ENCODE results near the gene EXOC6B. TPM values are rescaled to one million over a fixed set of nuclear protein-coding genes. Genes with fewer than 3 reads are reported as not detected.

The EXOC6B gene
- total RNA-seq, 4 donors from 2014 or later = 14.6 to 49.6 (median 19.3) TPM

DNA sequence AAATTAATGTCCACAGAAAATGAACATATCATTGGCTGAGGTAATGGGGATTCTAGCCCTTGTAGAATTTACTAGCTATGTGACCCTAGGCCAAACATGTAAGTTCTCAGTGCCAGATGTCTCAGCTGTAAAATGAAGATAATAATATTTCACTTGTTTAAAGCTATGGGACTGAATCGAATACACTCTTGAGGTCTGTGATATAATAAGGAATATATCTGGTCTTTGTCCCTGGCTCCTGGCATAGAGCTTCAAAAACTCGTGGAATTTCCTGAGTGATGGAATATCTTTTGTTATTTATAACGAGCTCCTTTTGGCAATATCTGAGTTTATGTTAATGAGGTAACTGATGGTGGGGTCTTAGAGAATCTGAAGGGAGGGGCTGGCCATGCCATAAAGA lies 476.8 kb downstream of the EXOC6B start:
- Histone ChIP-seq H3K4me3 (no peak overlapping the region), H3K9me3 (no peaks in the 10 kb centered on the region), H3K27me3 (no peaks in the 10 kb centered on the region), H3K27ac (no peak overlapping the region), H3K36me3 (no peaks in the 10 kb centered on the region), H3K4me1 (no peaks in the 10 kb centered on the region)
- DNase-seq (no peak), ATAC-seq (no peak)
- in situ Hi-C loops (cut with MboI; ENCODE audit: low sequenced_read_pairs in 4 of 4) = no loop called here
- intact Hi-C loops (cut with DNase I; ENCODE audit: low total_unique reads) = no loop called here
- TF ChIP-seq, protein P1, sequence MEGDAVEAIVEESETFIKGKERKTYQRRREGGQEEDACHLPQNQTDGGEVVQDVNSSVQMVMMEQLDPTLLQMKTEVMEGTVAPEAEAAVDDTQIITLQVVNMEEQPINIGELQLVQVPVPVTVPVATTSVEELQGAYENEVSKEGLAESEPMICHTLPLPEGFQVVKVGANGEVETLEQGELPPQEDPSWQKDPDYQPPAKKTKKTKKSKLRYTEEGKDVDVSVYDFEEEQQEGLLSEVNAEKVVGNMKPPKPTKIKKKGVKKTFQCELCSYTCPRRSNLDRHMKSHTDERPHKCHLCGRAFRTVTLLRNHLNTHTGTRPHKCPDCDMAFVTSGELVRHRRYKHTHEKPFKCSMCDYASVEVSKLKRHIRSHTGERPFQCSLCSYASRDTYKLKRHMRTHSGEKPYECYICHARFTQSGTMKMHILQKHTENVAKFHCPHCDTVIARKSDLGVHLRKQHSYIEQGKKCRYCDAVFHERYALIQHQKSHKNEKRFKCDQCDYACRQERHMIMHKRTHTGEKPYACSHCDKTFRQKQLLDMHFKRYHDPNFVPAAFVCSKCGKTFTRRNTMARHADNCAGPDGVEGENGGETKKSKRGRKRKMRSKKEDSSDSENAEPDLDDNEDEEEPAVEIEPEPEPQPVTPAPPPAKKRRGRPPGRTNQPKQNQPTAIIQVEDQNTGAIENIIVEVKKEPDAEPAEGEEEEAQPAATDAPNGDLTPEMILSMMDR (IDR thresholded peaks at IDR 0.05 in 4 of 5, conservative IDR thresholded peaks at IDR 0.05 in 1 of 5) = no peak
- no peak for TF ChIP-seq POLR2A (IDR thresholded peaks at IDR 0.05)

DNA sequence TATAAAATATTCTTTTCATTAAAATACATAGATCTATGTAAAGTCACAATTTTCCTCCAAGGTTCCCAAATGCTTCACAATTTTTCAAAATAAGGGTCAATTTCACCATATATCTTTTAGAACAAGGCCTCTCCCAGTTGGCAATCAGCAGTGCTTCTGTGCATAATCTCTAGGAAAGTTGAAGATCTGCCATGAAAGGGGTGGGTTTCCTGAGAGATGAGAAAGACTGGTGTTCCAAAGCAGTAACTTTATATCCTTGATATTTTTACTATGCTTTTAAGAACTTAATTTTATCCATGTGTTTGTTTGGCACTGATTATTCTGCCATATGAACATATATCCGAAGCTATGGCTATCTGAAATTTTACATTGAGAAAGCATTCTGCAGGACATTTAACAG lies 478.8 kb downstream of the EXOC6B start:
- in situ Hi-C loops (cut with MboI; ENCODE audit: low sequenced_read_pairs in 4 of 4) = no loop called here
- intact Hi-C loops (cut with DNase I; ENCODE audit: low total_unique reads) = no loop called here
- no peak for DNase-seq
- Histone ChIP-seq H3K27me3 (no peaks in the 10 kb centered on the region), H3K36me3 (no peaks in the 10 kb centered on the region), H3K9me3 (no peaks in the 10 kb centered on the region), H3K4me1 (no peaks in the 10 kb centered on the region), H3K4me3 (no peak overlapping the region), H3K27ac (no peak overlapping the region)
- TF ChIP-seq, protein P1 (IDR thresholded peaks at IDR 0.05 in 4 of 5, conservative IDR thresholded peaks at IDR 0.05 in 1 of 5) = no peak
- no peak for TF ChIP-seq POLR2A (IDR thresholded peaks at IDR 0.05)
- no peak for ATAC-seq

DNA sequence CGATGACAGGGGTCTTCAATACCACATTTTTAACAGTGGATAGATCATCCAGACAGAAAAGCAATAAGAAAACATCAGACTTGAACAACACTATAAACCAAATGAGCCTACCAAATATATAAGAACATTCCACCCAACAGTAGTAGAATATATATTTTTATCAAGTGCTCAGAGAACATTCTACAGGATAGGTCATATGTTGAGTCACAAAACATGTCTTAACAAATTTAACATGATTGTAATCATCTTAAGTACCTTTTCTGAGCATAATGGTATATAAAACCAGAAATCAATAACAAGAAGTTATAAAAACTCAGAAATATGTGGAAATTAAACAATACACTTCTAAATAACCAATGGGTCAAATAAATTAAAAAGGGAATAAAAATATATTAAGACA lies 484.2 kb downstream of the EXOC6B start:
- TF ChIP-seq, protein P1 (IDR thresholded peaks at IDR 0.05 in 4 of 5, conservative IDR thresholded peaks at IDR 0.05 in 1 of 5) = no peak
- TF ChIP-seq POLR2A (IDR thresholded peaks at IDR 0.05) = no peak
- in situ Hi-C loops (cut with MboI; ENCODE audit: low sequenced_read_pairs in 4 of 4) (no loop called here), intact Hi-C loops (cut with DNase I; ENCODE audit: low total_unique reads) (no loop called here)
- Histone ChIP-seq H3K27ac (no peak overlapping the region), H3K4me1 (no peaks in the 10 kb centered on the region), H3K27me3 (no peaks in the 10 kb centered on the region), H3K4me3 (no peak overlapping the region), H3K36me3 (no peaks in the 10 kb centered on the region), H3K9me3 (no peaks in the 10 kb centered on the region)
- no peak for ATAC-seq
- no peak for DNase-seq

DNA sequence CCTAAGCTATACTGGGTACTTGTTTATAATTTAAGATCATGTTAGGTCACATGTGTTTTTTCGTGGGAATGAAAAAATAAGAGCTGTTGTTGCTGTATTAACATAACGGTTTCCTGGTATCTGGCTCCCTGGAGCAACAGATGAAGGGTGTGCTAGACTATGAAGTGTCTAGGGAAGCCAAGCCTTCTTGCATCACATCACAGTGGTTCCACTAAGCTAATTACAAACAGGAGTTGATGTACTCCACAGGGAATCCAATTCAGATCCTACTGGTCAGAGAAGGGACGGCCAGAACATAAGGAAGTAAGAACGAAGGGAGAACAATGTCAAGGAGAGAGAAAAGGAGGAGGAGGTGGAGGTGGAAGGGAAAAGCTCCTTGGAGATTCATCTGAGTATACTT lies 485.2 kb downstream of the EXOC6B start:
- Histone ChIP-seq H3K36me3 (no peaks in the 10 kb centered on the region), H3K9me3 (no peaks in the 10 kb centered on the region), H3K4me1 (no peaks in the 10 kb centered on the region), H3K27ac (no peak overlapping the region), H3K27me3 (no peaks in the 10 kb centered on the region), H3K4me3 (no peak overlapping the region)
- in situ Hi-C loops (cut with MboI; ENCODE audit: low sequenced_read_pairs in 4 of 4) (no loop called here), intact Hi-C loops (cut with DNase I; ENCODE audit: low total_unique reads) (no loop called here)
- ATAC-seq (no peak), DNase-seq (no peak)
- TF ChIP-seq, protein P1 (IDR thresholded peaks at IDR 0.05 in 4 of 5, conservative IDR thresholded peaks at IDR 0.05 in 1 of 5) = no peak
- TF ChIP-seq POLR2A (IDR thresholded peaks at IDR 0.05) = no peak

DNA sequence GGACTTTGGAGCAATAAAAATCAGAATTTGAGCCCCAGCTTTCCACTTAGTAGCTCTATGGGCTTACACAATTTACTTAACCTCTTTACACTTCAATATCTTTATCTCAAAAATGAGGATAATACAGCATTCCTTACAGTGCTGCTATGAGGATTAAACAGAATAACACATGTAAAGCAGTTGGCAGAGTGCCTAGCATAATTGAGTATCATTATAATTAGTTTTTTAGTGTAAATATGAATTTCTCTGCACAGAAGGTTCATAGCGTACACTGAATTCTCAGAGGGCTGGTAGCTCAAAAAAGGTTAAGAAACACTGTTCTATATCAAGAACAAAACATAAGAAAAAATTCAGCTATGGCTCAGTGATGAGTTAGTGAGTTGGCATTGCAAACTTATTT lies 487.8 kb downstream of the EXOC6B start:
- intact Hi-C loops (cut with DNase I; ENCODE audit: low total_unique reads) (no loop called here), in situ Hi-C loops (cut with MboI; ENCODE audit: low sequenced_read_pairs in 4 of 4) (no loop called here)
- DNase-seq = no peak
- no peaks in the 10 kb centered on the region for H3K27me3 ChIP-seq
- ATAC-seq = no peak
- no peaks in the 10 kb centered on the region for H3K36me3 ChIP-seq
- no peak for TF ChIP-seq POLR2A (IDR thresholded peaks at IDR 0.05)
- TF ChIP-seq, protein P1 (IDR thresholded peaks at IDR 0.05 in 4 of 5, conservative IDR thresholded peaks at IDR 0.05 in 1 of 5) = no peak
- no peak overlapping the region for H3K27ac ChIP-seq
- no peaks in the 10 kb centered on the region for H3K4me1 ChIP-seq
- no peak overlapping the region for H3K4me3 ChIP-seq
- H3K9me3 ChIP-seq = no peaks in the 10 kb centered on the region

Data from gastrocnemius medialis (tissue), 4 donors.